ENCODE data around the gene APLF.

APLF gene

GRCh38 chr2:68463287-68463877 is 4.0 kb upstream of the APLF start:
- DNase-seq, result peak; percentile 70
- Histone ChIP-seq H3K9ac (ENCODE audit: low read length) (no peak overlapping the region), H3K27ac (ENCODE audit: low read length) (no peak overlapping the region), H3K9me2 (replicated peaks; ENCODE audit: insufficient read depth, low read length) (no peaks in the 10 kb centered on the region), H4K20me1 (ENCODE audit: insufficient read depth, low read length) (no peaks in the 10 kb centered on the region), H3K4me1 (ENCODE audit: low read length) (peaks cover 22% of the 10 kb centered on the region), H2AFZ (ENCODE audit: low read length) (no peak overlapping the region), H3K79me2 (ENCODE audit: low read length) (peaks cover 8% of the 10 kb centered on the region), H3F3A (ENCODE audit: insufficient read depth, low read length) (peaks cover 23% of the 10 kb centered on the region), H3K9me3 (replicated peaks; ENCODE audit: insufficient read depth, low read length) (no peaks in the 10 kb centered on the region), H3K4me3 (ENCODE audit: low read length) (no peak overlapping the region), H3K36me3 (replicated peaks; ENCODE audit: insufficient read depth, low read length) (no peaks in the 10 kb centered on the region), H3K4me2 (ENCODE audit: low read depth, low read length) (no peak overlapping the region), H3K27me3 (replicated peaks; ENCODE audit: insufficient read depth, low read length) (no peaks in the 10 kb centered on the region)
- TF ChIP-seq EZH2phosphoT487 (IDR thresholded peaks at IDR 0.05; ENCODE audit: low read length), result no peak
- TF ChIP-seq CTCF (IDR thresholded peaks at IDR 0.05; ENCODE audit: low read length), result peak; percentile 71
- no peak for TF ChIP-seq EZH2 (optimal IDR thresholded peaks at IDR 0.05; ENCODE audit: low read depth, low read length)

- no peak overlapping the region for H2AFZ ChIP-seq (ENCODE audit: low read length)
- peaks cover 26% of the 10 kb centered on the region for H3K4me1 ChIP-seq (ENCODE audit: low read length)
- no peaks in the 10 kb centered on the region for H3K9me3 ChIP-seq (replicated peaks; ENCODE audit: insufficient read depth, low read length)
- H3K79me2 ChIP-seq (ENCODE audit: low read length), result peaks cover 12% of the 10 kb centered on the region
- no peaks in the 10 kb centered on the region for H3K27me3 ChIP-seq (replicated peaks; ENCODE audit: insufficient read depth, low read length)
- H3K27ac ChIP-seq (ENCODE audit: low read length), result peak overlapping the region; percentile 21; the same call in 1 of the 2 replicates
- TF ChIP-seq EZH2phosphoT487 (IDR thresholded peaks at IDR 0.05; ENCODE audit: low read length) (no peak), CTCF (IDR thresholded peaks at IDR 0.05; ENCODE audit: low read length) (no peak), EZH2 (optimal IDR thresholded peaks at IDR 0.05; ENCODE audit: low read depth, low read length) (no peak)
- no peaks in the 10 kb centered on the region for H3K9me2 ChIP-seq (replicated peaks; ENCODE audit: insufficient read depth, low read length)
- no peak overlapping the region for H3K4me3 ChIP-seq (ENCODE audit: low read length)
- peak overlapping the region; percentile 80; the same call in 1 of the 2 replicates for H3K4me2 ChIP-seq (ENCODE audit: low read depth, low read length)
- no peaks in the 10 kb centered on the region for H3K36me3 ChIP-seq (replicated peaks; ENCODE audit: insufficient read depth, low read length)
- no peaks in the 10 kb centered on the region for H4K20me1 ChIP-seq (ENCODE audit: insufficient read depth, low read length)
- no peak overlapping the region for H3K9ac ChIP-seq (ENCODE audit: low read length)
- H3F3A ChIP-seq (ENCODE audit: insufficient read depth, low read length), result peaks cover 23% of the 10 kb centered on the region
- DNase-seq, result no peak
These were observed 2.7 kb upstream of the APLF start for GRCh38 chr2:68464651-68465050.

GRCh38 chr2:68465081-68465916 is 2.1 kb upstream of the APLF start:
- Histone ChIP-seq H3K4me2 (ENCODE audit: low read depth, low read length) (peak overlapping the region; percentile 80), H3K9me3 (replicated peaks; ENCODE audit: insufficient read depth, low read length) (no peaks in the 10 kb centered on the region), H2AFZ (ENCODE audit: low read length) (no peak overlapping the region), H3K27me3 (replicated peaks; ENCODE audit: insufficient read depth, low read length) (no peaks in the 10 kb centered on the region), H3K4me1 (ENCODE audit: low read length) (peaks cover 26% of the 10 kb centered on the region), H3K4me3 (ENCODE audit: low read length) (peak overlapping the region; percentile 87), H3F3A (ENCODE audit: insufficient read depth, low read length) (peaks cover 23% of the 10 kb centered on the region), H3K36me3 (replicated peaks; ENCODE audit: insufficient read depth, low read length) (no peaks in the 10 kb centered on the region), H4K20me1 (ENCODE audit: insufficient read depth, low read length) (no peaks in the 10 kb centered on the region), H3K27ac (ENCODE audit: low read length) (peak overlapping the region; percentile 69; the same call in 1 of the 2 replicates), H3K79me2 (ENCODE audit: low read length) (peaks cover 12% of the 10 kb centered on the region), H3K9me2 (replicated peaks; ENCODE audit: insufficient read depth, low read length) (no peaks in the 10 kb centered on the region), H3K9ac (ENCODE audit: low read length) (peak overlapping the region; percentile 74; the same call in 1 of the 2 replicates)
- no peak for TF ChIP-seq EZH2phosphoT487 (IDR thresholded peaks at IDR 0.05; ENCODE audit: low read length)
- DNase-seq, result peak; percentile 88

Measured in MM.1S (cell line).